Measurements from ENCODE around the gene MYRIP.

MYRIP gene

GRCh38 chr3:39905788-39906187, 96.4 kb downstream of the MYRIP start:
- DNase-seq (ENCODE audit: low read depth in 2 of 2), result no peak

GRCh38 chr3:39907981-39908380, 98.6 kb downstream of the MYRIP start:
- DNase-seq (ENCODE audit: low read depth in 2 of 2), result no peak

GRCh38 chr3:39910135-39910534, 100.7 kb downstream of the MYRIP start:
- DNase-seq (ENCODE audit: low read depth in 2 of 2), result no peak

GRCh38 chr3:39910826-39911464, 101.5 kb downstream of the MYRIP start:
- DNase-seq (ENCODE audit: low read depth in 2 of 2), result no peak

GRCh38 chr3:39911465-39912309, 102.3 kb downstream of the MYRIP start:
- peak in 1 of 2 experiments; percentile 3 for DNase-seq (ENCODE audit: low read depth in 2 of 2)

GRCh38 chr3:39915027-39915426, 105.6 kb downstream of the MYRIP start:
- DNase-seq (ENCODE audit: low read depth in 2 of 2), result no peak

- DNase-seq (ENCODE audit: low read depth in 2 of 2), result no peak
Measured at GRCh38 chr3:39917065-39917773, 107.8 kb downstream of the MYRIP start.

GRCh38 chr3:39919281-39919680, 109.9 kb downstream of the MYRIP start:
- DNase-seq (ENCODE audit: low read depth in 2 of 2), result no peak

- DNase-seq (ENCODE audit: low read depth in 2 of 2), result no peak
Measured at GRCh38 chr3:39920271-39920670, 110.9 kb downstream of the MYRIP start.

- DNase-seq (ENCODE audit: low read depth in 2 of 2), result no peak
Measured at GRCh38 chr3:39927479-39927878, 118.1 kb downstream of the MYRIP start.

- no peak for DNase-seq (ENCODE audit: low read depth in 2 of 2)
Measured at GRCh38 chr3:39933986-39934693, 124.7 kb downstream of the MYRIP start.

GRCh38 chr3:39934696-39935095, 125.3 kb downstream of the MYRIP start:
- no peak for DNase-seq (ENCODE audit: low read depth in 2 of 2)

GRCh38 chr3:39935261-39935660, 125.9 kb downstream of the MYRIP start:
- no peak for DNase-seq (ENCODE audit: low read depth in 2 of 2)

GRCh38 chr3:39936848-39937247, 127.4 kb downstream of the MYRIP start:
- DNase-seq (ENCODE audit: low read depth in 2 of 2), result no peak

- DNase-seq (ENCODE audit: low read depth in 2 of 2), result no peak
Measured at GRCh38 chr3:39937315-39937714, 127.9 kb downstream of the MYRIP start.

- no peak for DNase-seq (ENCODE audit: low read depth in 2 of 2)
Measured at GRCh38 chr3:39937874-39938273, 128.5 kb downstream of the MYRIP start.

GRCh38 chr3:39941931-39942330, 132.5 kb downstream of the MYRIP start:
- DNase-seq (ENCODE audit: low read depth in 2 of 2), result no peak

- DNase-seq (ENCODE audit: low read depth in 2 of 2), result no peak
Measured at GRCh38 chr3:39960515-39961191, 151.2 kb downstream of the MYRIP start.

GRCh38 chr3:39961230-39961629, 151.8 kb downstream of the MYRIP start:
- DNase-seq (ENCODE audit: low read depth in 2 of 2), result no peak

- no peak for DNase-seq (ENCODE audit: low read depth in 2 of 2)
Measured at GRCh38 chr3:39962581-39962980, 153.2 kb downstream of the MYRIP start.

GRCh38 chr3:39965461-39965860, 156.1 kb downstream of the MYRIP start:
- DNase-seq (ENCODE audit: low read depth in 2 of 2), result no peak

All from fibroblast of skin of left biceps (primary cell).